ENCODE measurements around the gene H2AZ1.

DNA sequence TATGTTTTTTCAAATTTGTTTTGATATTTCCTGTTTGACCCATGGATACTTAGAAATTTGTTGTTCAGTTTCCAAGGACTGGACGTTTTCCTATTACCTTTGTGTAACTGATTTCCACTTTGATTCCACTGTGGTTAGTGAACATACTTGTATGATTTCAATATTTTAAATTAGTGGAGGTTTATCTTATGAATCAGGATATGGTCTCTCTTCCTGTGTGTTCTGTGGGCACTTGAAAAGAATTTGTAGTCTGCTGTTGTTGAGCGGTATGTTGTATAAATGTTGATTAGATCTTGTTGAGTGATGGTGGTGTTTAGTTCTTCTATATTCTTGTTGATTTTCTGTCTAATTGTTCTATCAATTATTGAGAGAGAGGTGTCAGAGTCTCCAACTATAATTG, 34.6 kb downstream of the H2AZ1 start:
- TF ChIP-seq, protein P1, sequence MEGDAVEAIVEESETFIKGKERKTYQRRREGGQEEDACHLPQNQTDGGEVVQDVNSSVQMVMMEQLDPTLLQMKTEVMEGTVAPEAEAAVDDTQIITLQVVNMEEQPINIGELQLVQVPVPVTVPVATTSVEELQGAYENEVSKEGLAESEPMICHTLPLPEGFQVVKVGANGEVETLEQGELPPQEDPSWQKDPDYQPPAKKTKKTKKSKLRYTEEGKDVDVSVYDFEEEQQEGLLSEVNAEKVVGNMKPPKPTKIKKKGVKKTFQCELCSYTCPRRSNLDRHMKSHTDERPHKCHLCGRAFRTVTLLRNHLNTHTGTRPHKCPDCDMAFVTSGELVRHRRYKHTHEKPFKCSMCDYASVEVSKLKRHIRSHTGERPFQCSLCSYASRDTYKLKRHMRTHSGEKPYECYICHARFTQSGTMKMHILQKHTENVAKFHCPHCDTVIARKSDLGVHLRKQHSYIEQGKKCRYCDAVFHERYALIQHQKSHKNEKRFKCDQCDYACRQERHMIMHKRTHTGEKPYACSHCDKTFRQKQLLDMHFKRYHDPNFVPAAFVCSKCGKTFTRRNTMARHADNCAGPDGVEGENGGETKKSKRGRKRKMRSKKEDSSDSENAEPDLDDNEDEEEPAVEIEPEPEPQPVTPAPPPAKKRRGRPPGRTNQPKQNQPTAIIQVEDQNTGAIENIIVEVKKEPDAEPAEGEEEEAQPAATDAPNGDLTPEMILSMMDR (optimal IDR thresholded peaks at IDR 0.05 in 1 of 3, IDR thresholded peaks at IDR 0.05 in 1 of 3, conservative IDR thresholded peaks at IDR 0.05 in 1 of 3; ENCODE audit: extremely low read depth in 1 of 3, insufficient read depth in 2 of 3, low read length in 3 of 3), result no peak
- TF ChIP-seq EZH2 (IDR thresholded peaks at IDR 0.05; ENCODE audit: low read length), result no peak

All from keratinocyte (primary cell).